Esophagus muscularis mucosa (tissue), 4 donors: Measurements from ENCODE around the gene AGXT. TPM values are rescaled to one million over a fixed set of nuclear protein-coding genes. Genes with fewer than 3 reads are reported as not detected.

Experiments used
- DNase-seq: peaks from one replicate; pipeline ENCODE4 v3.0.0-alpha.2; 2017; ENCODE audit errors: extremely low spot score
- H3K27ac ChIP-seq, 4 donors: fragments of 200-600 bp; sonication (generic); replicated peaks in 1 of 4; 1 replicate in 3 of 4; 2 replicates in 1 of 4; pipeline ENCODE4 v1.5.1; 2016 to 2019; ENCODE audit warnings: mild to moderate bottlenecking in 1 of 4
- H3K27me3 ChIP-seq, 4 donors: fragments of 200-600 bp; sonication (generic); one replicate each; pipeline versions ENCODE4 v1.5.1 to v1.6.0; 2016 to 2019
- H3K36me3 ChIP-seq, 4 donors: fragments of 200-600 bp; sonication (generic); one replicate each; pipeline ENCODE4 v1.5.1; 2016 to 2019
- H3K4me1 ChIP-seq, 4 donors: fragments of 200-600 bp; sonication (generic); one replicate each; pipeline ENCODE4 v1.5.1; 2016 to 2019
- H3K4me3 ChIP-seq, 4 donors: fragments of 200-600 bp; sonication (generic); 1 replicate in 2 of 4; 2 replicates in 2 of 4; pipeline ENCODE4 v1.5.1; 2016 to 2019; ENCODE audit warnings: mild to moderate bottlenecking in 4 of 4, moderate library complexity in 1 of 4
- H3K9me3 ChIP-seq, 4 donors: fragments of 200-600 bp; sonication (generic); 1 replicate in 3 of 4; 2 replicates in 1 of 4; pipeline ENCODE4 v1.5.1; 2016 to 2019
- EP300 ChIP-seq: sonication (generic); formaldehyde crosslinking; IDR thresholded peaks from one replicate; pipeline ENCODE4 v1.6.1; 2017; ENCODE audit warnings: antibody characterized with exemption
- POLR2A ChIP-seq: fragments of 450-650 bp; IDR thresholded peaks from one replicate; pipeline ENCODE4 v1.6.1; 2017; ENCODE audit warnings: antibody characterized with exemption, moderate library complexity, mild to moderate bottlenecking, low read depth
- POLR2AphosphoS5 ChIP-seq, 2 donors: sonication (generic); formaldehyde crosslinking; IDR thresholded peaks; one replicate each; pipeline ENCODE4 v1.6.1; 2017; ENCODE audit warnings: antibody characterized with exemption in 2 of 2
- WGBS: methylation state at CpG from one replicate; pipeline ENCODE4 v1.1.5; 2018; 5-methylcytosine and 5-hydroxymethylcytosine counted together
- intact Hi-C: fragments of 100-400 bp; cut with DNase I; formaldehyde crosslinking; loops from one replicate; pipeline ENCODE4 v1.15.1; 2023
- total RNA-seq, 4 donors: library from RNA; depleted of rRNA; stranded (reverse); fragments of >200 nt; gene quantifications; one replicate each; pipeline versions ENCODE4 v1.1.0 to v1.2.1, GENCODE V29; 2016
- TF ChIP-seq, protein P1 (sequence below), 3 experiments: fragments of 200-600 bp in 2 of 3; fragments of 450-650 bp in 1 of 3; sonication (generic) in 2 of 3; IDR thresholded peaks; one replicate each; pipeline ENCODE4 v1.5.1; 2017 to 2019; ENCODE audit warnings: antibody characterized with exemption in 3 of 3, mild to moderate bottlenecking in 2 of 3, moderate library complexity in 1 of 3

Gene AGXT
- total RNA-seq, 4 donors from 2014 or later: not detected

DNA sequence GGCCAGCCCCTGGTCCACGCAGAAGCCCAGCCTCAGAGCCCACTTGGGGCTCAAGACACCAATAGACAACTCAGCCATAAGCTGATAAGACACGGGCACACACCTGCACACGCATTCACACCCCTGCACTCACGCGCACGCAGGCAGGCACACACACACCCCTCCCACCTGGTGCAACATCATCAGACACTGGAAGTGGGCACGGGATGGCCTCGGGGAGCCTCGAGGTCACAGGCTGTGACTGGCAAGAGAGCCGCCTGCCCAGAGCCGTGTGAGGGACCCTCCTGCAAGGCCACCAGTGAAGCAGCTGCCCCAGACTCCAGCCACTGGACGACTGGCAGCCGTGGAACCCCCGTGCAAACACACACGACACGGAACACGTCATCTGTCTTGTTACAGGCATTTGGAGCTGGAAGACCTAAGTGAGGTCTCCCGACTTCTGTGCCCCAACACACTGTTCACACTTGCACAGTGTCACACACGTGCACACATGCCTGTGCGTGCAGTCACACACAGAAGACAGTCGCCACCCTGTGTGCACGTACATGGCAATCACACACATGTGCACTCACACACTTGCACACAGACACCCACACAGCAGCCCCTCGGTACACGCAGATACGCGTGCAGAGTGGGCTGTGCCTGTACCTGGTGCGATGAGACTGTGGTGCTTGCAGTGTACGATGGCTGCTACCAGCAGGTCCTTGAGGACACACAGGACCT, 26.4 kb downstream of the AGXT start:
- WGBS: 80% methylated on average over 17 of the region's 28 CpGs

GRCh38 chr2:240895656-240896388, 27.2 kb downstream of the AGXT start, which contains the start of gene MAB21L4:
Gene MAB21L4 (minus strand): TSS chr2:240896156. CDS start chr2:240895997, 159 bp downstream.
- no peaks in the 10 kb centered on the region for H3K36me3 ChIP-seq
- TF ChIP-seq, protein P1, sequence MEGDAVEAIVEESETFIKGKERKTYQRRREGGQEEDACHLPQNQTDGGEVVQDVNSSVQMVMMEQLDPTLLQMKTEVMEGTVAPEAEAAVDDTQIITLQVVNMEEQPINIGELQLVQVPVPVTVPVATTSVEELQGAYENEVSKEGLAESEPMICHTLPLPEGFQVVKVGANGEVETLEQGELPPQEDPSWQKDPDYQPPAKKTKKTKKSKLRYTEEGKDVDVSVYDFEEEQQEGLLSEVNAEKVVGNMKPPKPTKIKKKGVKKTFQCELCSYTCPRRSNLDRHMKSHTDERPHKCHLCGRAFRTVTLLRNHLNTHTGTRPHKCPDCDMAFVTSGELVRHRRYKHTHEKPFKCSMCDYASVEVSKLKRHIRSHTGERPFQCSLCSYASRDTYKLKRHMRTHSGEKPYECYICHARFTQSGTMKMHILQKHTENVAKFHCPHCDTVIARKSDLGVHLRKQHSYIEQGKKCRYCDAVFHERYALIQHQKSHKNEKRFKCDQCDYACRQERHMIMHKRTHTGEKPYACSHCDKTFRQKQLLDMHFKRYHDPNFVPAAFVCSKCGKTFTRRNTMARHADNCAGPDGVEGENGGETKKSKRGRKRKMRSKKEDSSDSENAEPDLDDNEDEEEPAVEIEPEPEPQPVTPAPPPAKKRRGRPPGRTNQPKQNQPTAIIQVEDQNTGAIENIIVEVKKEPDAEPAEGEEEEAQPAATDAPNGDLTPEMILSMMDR (IDR thresholded peaks at IDR 0.05): no peak
- no peak for TF ChIP-seq EP300
- TF ChIP-seq POLR2AphosphoS5 (IDR thresholded peaks at IDR 0.05): no peak
- TF ChIP-seq POLR2A: no peak
- no peak within 1 kb of the TSS for H3K27ac ChIP-seq
- H3K4me1 ChIP-seq: peaks cover 11 to 20% (median 13%) of the 10 kb centered on the region in 4 donors
- intact Hi-C loops: no loop called here
- 88% methylated on average over 11 of the region's 24 CpGs for WGBS
- no peak for DNase-seq
- H3K27me3 ChIP-seq: peaks cover 0 to 7% (median 0%) of the 10 kb centered on the region in 4 donors
- H3K4me3 ChIP-seq: no peak within 1 kb of the TSS
- no peaks in the 10 kb centered on the region for H3K9me3 ChIP-seq

More for the DNA sequence above, 26.4 kb downstream of the AGXT start:
- intact Hi-C loops: no loop called here
- Histone ChIP-seq H3K27ac (no peak overlapping the region), H3K4me3 (no peak overlapping the region), H3K27me3 (peaks cover 0 to 7% (median 0%) of the 10 kb centered on the region in 4 donors), H3K4me1 (peaks cover 11 to 20% (median 13%) of the 10 kb centered on the region in 4 donors), H3K9me3 (no peaks in the 10 kb centered on the region), H3K36me3 (no peaks in the 10 kb centered on the region)
- DNase-seq: no peak
- TF ChIP-seq POLR2AphosphoS5 (IDR thresholded peaks at IDR 0.05) (no peak), EP300 (no peak), POLR2A (no peak)

GRCh38 chr2:240896394-240896793, 27.8 kb downstream of the AGXT start:
- intact Hi-C loops: no loop called here
- Histone ChIP-seq H3K4me3 (no peak overlapping the region), H3K27ac (no peak overlapping the region), H3K4me1 (peaks cover 11 to 20% (median 13%) of the 10 kb centered on the region in 4 donors), H3K27me3 (peaks cover 0 to 7% (median 0%) of the 10 kb centered on the region in 4 donors), H3K9me3 (no peaks in the 10 kb centered on the region), H3K36me3 (no peaks in the 10 kb centered on the region)
- TF ChIP-seq POLR2AphosphoS5 (IDR thresholded peaks at IDR 0.05) (no peak), POLR2A (no peak), EP300 (no peak)
- TF ChIP-seq, protein P1 (IDR thresholded peaks at IDR 0.05): no peak
- no peak for DNase-seq
- WGBS: 80% methylated on average over 2 of the region's 7 CpGs

GRCh38 chr2:240896871-240897692, 28.5 kb downstream of the AGXT start:
- Histone ChIP-seq H3K9me3 (no peaks in the 10 kb centered on the region), H3K27ac (no peak overlapping the region), H3K4me1 (peaks cover 11 to 20% (median 13%) of the 10 kb centered on the region in 4 donors), H3K36me3 (no peaks in the 10 kb centered on the region), H3K4me3 (no peak overlapping the region), H3K27me3 (peaks cover 0 to 7% (median 0%) of the 10 kb centered on the region in 4 donors)
- TF ChIP-seq POLR2AphosphoS5 (IDR thresholded peaks at IDR 0.05): no peak
- no peak for TF ChIP-seq POLR2A
- TF ChIP-seq EP300: no peak
- TF ChIP-seq, protein P1 (IDR thresholded peaks at IDR 0.05): no peak
- WGBS: 74% methylated on average over 11 of the region's 23 CpGs
- intact Hi-C loops: no loop called here
- DNase-seq: no peak
